ENCODE data around the gene DTX3L.

DNA sequence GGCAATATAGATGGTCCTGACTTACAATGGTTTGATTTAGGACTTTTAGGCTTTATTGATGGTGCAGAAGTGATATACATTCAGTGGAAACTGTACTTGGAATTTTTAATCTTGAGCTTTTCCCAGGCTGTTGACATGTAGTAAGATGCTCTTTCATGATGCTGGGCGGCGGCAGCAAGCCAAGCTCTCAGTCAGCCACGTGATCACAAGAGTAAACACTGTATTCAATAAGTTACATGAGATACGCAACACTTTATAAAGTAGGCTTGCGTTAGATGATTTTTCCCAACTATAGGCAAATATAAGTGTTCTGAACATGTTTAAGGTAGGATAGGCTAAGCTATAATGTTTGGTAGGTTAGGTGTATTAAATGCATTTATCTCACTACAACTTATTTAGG is 18.0 kb upstream of the DTX3L start:
- TF ChIP-seq, protein P1, sequence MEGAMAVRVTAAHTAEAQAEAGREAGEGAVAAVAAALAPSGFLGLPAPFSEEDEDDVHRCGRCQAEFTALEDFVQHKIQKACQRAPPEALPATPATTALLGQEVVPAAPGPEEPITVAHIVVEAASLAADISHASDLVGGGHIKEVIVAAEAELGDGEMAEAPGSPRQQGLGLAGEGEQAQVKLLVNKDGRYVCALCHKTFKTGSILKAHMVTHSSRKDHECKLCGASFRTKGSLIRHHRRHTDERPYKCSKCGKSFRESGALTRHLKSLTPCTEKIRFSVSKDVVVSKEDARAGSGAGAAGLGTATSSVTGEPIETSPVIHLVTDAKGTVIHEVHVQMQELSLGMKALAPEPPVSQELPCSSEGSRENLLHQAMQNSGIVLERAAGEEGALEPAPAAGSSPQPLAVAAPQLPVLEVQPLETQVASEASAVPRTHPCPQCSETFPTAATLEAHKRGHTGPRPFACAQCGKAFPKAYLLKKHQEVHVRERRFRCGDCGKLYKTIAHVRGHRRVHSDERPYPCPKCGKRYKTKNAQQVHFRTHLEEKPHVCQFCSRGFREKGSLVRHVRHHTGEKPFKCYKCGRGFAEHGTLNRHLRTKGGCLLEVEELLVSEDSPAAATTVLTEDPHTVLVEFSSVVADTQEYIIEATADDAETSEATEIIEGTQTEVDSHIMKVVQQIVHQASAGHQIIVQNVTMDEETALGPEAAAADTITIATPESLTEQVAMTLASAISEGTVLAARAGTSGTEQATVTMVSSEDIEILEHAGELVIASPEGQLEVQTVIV (IDR thresholded peaks at IDR 0.05; ENCODE audit: borderline replicate concordance, partially characterized antibody): no peak
- TF ChIP-seq EZH2 (IDR thresholded peaks at IDR 0.05; ENCODE audit: borderline replicate concordance, control insufficient read depth, low read depth, low read length) (no peak), GABPA (IDR thresholded peaks at IDR 0.05; ENCODE audit: low read depth) (no peak)
- TF ChIP-seq, protein P2, sequence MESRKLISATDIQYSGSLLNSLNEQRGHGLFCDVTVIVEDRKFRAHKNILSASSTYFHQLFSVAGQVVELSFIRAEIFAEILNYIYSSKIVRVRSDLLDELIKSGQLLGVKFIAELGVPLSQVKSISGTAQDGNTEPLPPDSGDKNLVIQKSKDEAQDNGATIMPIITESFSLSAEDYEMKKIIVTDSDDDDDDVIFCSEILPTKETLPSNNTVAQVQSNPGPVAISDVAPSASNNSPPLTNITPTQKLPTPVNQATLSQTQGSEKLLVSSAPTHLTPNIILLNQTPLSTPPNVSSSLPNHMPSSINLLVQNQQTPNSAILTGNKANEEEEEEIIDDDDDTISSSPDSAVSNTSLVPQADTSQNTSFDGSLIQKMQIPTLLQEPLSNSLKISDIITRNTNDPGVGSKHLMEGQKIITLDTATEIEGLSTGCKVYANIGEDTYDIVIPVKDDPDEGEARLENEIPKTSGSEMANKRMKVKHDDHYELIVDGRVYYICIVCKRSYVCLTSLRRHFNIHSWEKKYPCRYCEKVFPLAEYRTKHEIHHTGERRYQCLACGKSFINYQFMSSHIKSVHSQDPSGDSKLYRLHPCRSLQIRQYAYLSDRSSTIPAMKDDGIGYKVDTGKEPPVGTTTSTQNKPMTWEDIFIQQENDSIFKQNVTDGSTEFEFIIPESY (IDR thresholded peaks at IDR 0.05): no peak
